A549 treated with RU486 at 1 μM for 4 hours (cell line): ENCODE data around the gene BEX4. TPM values are rescaled to one million over a fixed set of nuclear protein-coding genes. Genes with fewer than 3 reads are reported as not detected.

Experiments used
- total RNA-seq: library from RNA; stranded (reverse); fragments of 200-300 nt; extraction: Qiagen RNA extraction; gene quantifications from 5 replicates; pipeline ENCODE4 v1.2.3, GENCODE V29; 2022; ENCODE audit warnings: low read depth

Gene BEX4
- 1.4 to 2.3 TPM (median 2.2 TPM) in 5 replicates for total RNA-seq

GRCh38 chrX:103214870-103215424 lies at the start of gene BEX4:
TSS of gene BEX4 (plus strand) at chrX:103215108. CDS start at chrX:103216154, 1,046 bp downstream.

GRCh38 chrX:103254921-103255493 lies 40.1 kb downstream of the BEX4 start, which contains the start of gene TCEAL8:
TSS of gene TCEAL8 (minus strand) at chrX:103255155. CDS start at chrX:103253979, 1,176 bp downstream.

Other genes starting within 250 kb of the BEX4 start
- not detected in 5 replicates for gene BEX1, start 150.9 kb upstream of the BEX4 start, total RNA-seq
- gene NXF3, start 122.0 kb upstream of the BEX4 start, total RNA-seq: not detected in 5 replicates
- gene TCEAL8, start 40.0 kb downstream of the BEX4 start, total RNA-seq: 16.9 to 41.0 TPM (median 30.2 TPM) in 5 replicates
- not detected in 5 replicates for gene TCEAL5, start 61.6 kb downstream of the BEX4 start, total RNA-seq
- 7.5 to 12.9 TPM (median 10.3 TPM) in 5 replicates for gene BEX2, start 95.9 kb downstream of the BEX4 start, total RNA-seq
- gene TCEAL7, start 115.1 kb downstream of the BEX4 start, total RNA-seq: not detected in 5 replicates
- gene TCEAL9, start 141.4 kb downstream of the BEX4 start, total RNA-seq: 79.9 to 165 TPM (median 90.7 TPM) in 5 replicates
- gene BEX3, start 161.4 kb downstream of the BEX4 start, total RNA-seq: 189 to 260 TPM (median 254 TPM) in 5 replicates